SK-N-SH (cell line): ENCODE data around the gene LAMC2. TPM values are rescaled to one million over a fixed set of nuclear protein-coding genes. Genes with fewer than 3 reads are reported as not detected.

Experiments used
- CTCF ChIA-PET: fragments of 300-600, 350-600 bp; formaldehyde crosslinking; extraction: SDS; loops from one replicate; lab custom pipeline; 2021; lab: Yijun Ruan, JAX
- POLR2A ChIA-PET: fragments of 350-600 bp; sonication (Branson Sonifier 250); formaldehyde crosslinking; extraction: SDS; loops from one replicate; lab custom pipeline; 2020; ENCODE audit warnings: antibody characterized with exemption, inconsistent platforms; lab: Yijun Ruan, JAX
- DNase-seq: peaks from one replicate; pipeline ENCODE4 v3.0.0; 2012
- H2AFZ ChIP-seq: fragments of 200-600 bp; sonication (generic); 2 replicates; pipeline ENCODE4 v1.8.1; 2016; ENCODE audit warnings: antibody characterized with exemption, mild to moderate bottlenecking, low read depth
- H3F3A ChIP-seq: fragments of 200-600 bp; sonication (generic); replicated peaks from 2 replicates; pipeline ENCODE3; 2016; ENCODE audit warnings: antibody characterized with exemption, mild to moderate bottlenecking; ENCODE audit not compliant: insufficient read depth
- H3K27ac ChIP-seq, 2 experiments: fragments of 200-500 bp in 1 of 2; fragments of 200-600 bp in 1 of 2; sonication (Bioruptor generic) in 1 of 2; sonication (generic), shearing (Covaris generic) in 1 of 2; 2 replicates each; pipeline versions ENCODE4 v1.5.1 to v1.6.1; 2014 to 2016; ENCODE audit warnings: low read depth in 2 of 2, inconsistent platforms in 1 of 2, low read length in 1 of 2, mild to moderate bottlenecking in 1 of 2, mixed read lengths in 1 of 2
- H3K27me3 ChIP-seq: fragments of 200-600 bp; sonication (generic), shearing (Covaris generic); 2 replicates; pipeline ENCODE4 v1.6.1; 2016; ENCODE audit warnings: mixed run types; ENCODE audit not compliant: insufficient read depth
- H3K36me3 ChIP-seq, 2 experiments: fragments of 200-500 bp in 1 of 2; fragments of 200-600 bp in 1 of 2; sonication (Bioruptor generic) in 1 of 2; sonication (generic) in 1 of 2; replicated peaks in 1 of 2; 2 replicates each; pipeline versions ENCODE3 to v1.5.1; 2014 to 2016; ENCODE audit warnings: low read length in 1 of 2, mild to moderate bottlenecking in 1 of 2; ENCODE audit not compliant: insufficient read depth in 2 of 2, control insufficient read depth in 1 of 2
- H3K4me1 ChIP-seq, 2 experiments: fragments of 200-500 bp in 1 of 2; fragments of 200-600 bp in 1 of 2; sonication (Bioruptor generic) in 1 of 2; sonication (generic), shearing (Covaris generic) in 1 of 2; 2 replicates each; pipeline versions ENCODE4 v1.5.1 to v1.6.1; 2014 to 2016; ENCODE audit warnings: low read depth in 1 of 2, low read length in 1 of 2, mixed run types in 1 of 2; ENCODE audit not compliant: insufficient read depth in 2 of 2, control insufficient read depth in 1 of 2
- H3K4me2 ChIP-seq: fragments of 200-600 bp; sonication (generic), shearing (Covaris generic); 2 replicates; pipeline ENCODE4 v1.6.1; 2017; ENCODE audit warnings: mixed run types
- H3K4me3 ChIP-seq, 2 experiments: fragments of 200-500 bp in 1 of 2; fragments of 200-600 bp in 1 of 2; sonication (Bioruptor generic) in 1 of 2; sonication (generic), shearing (Covaris generic) in 1 of 2; 2 replicates each; pipeline versions ENCODE4 v1.5.1 to v1.8.1; 2014 to 2016; ENCODE audit warnings: low read depth in 2 of 2, inconsistent platforms in 1 of 2, low read length in 1 of 2, mild to moderate bottlenecking in 1 of 2, mixed read lengths in 1 of 2, moderate library complexity in 1 of 2
- H3K79me2 ChIP-seq: fragments of 200-600 bp; sonication (generic); 2 replicates; pipeline ENCODE4 v1.8.1; 2017; ENCODE audit warnings: mild to moderate bottlenecking; ENCODE audit not compliant: insufficient read depth
- H3K9ac ChIP-seq: fragments of 200-600 bp; sonication (generic); 2 replicates; pipeline ENCODE4 v1.6.1; 2017; ENCODE audit warnings: mixed run types
- H3K9me2 ChIP-seq: fragments of 200-600 bp; sonication (generic); 2 replicates; pipeline ENCODE4 v1.6.1; 2017; ENCODE audit warnings: mixed run types
- H3K9me3 ChIP-seq: fragments of 200-600 bp; sonication (generic); 2 replicates; pipeline ENCODE4 v1.6.1; 2017; ENCODE audit warnings: mixed run types, mild to moderate bottlenecking, moderate library complexity
- H4K20me1 ChIP-seq: fragments of 200-600 bp; sonication (generic); 2 replicates; pipeline ENCODE4 v1.6.1; 2017; ENCODE audit warnings: mild to moderate bottlenecking, mixed run types; ENCODE audit not compliant: insufficient read depth
- CHD2 ChIP-seq: fragments of 150-350 bp; IDR thresholded peaks from 2 replicates; pipeline ENCODE4 v1.6.1; 2018; ENCODE audit warnings: low read length; ENCODE audit not compliant: partially characterized antibody
- ELF1 ChIP-seq: IDR thresholded peaks from 2 replicates; pipeline ENCODE4 v1.4.0; 2012
- FOXJ3 ChIP-seq: sonication (generic); formaldehyde crosslinking; IDR thresholded peaks from 2 replicates; pipeline ENCODE4 v1.5.1; 2020; ENCODE audit warnings: mild to moderate bottlenecking, missing genetic modification reagents
- FOXM1 ChIP-seq: IDR thresholded peaks from 2 replicates; pipeline ENCODE4 v1.4.0; 2012; ENCODE audit warnings: low read depth, mild to moderate bottlenecking
- GATA2 ChIP-seq: sonication (generic); formaldehyde crosslinking; IDR thresholded peaks from 2 replicates; pipeline ENCODE4 v1.5.0; 2020; ENCODE audit warnings: mild to moderate bottlenecking, missing genetic modification reagents
- IRF3 ChIP-seq: fragments of 150-350 bp; IDR thresholded peaks from 2 replicates; pipeline ENCODE4 v1.6.1; 2016; ENCODE audit warnings: mild to moderate bottlenecking, low read depth, low read length
- MXI1 ChIP-seq: IDR thresholded peaks from 2 replicates; pipeline ENCODE4 v1.6.1; 2012; ENCODE audit warnings: mild to moderate bottlenecking, low read depth, low read length, improper control_type of control experiment
- NRF1 ChIP-seq: IDR thresholded peaks from 2 replicates; pipeline ENCODE4 v1.6.1; 2012; ENCODE audit warnings: low read depth, mild to moderate bottlenecking, low read length
- RAD21 ChIP-seq: IDR thresholded peaks from 2 replicates; pipeline ENCODE4 v1.6.1; 2012; ENCODE audit warnings: mild to moderate bottlenecking, low read length
- RCOR1 ChIP-seq: fragments of 150-350 bp; IDR thresholded peaks from 2 replicates; pipeline ENCODE4 v1.6.1; 2017; ENCODE audit warnings: antibody characterized with exemption, low read length
- SIN3A ChIP-seq: IDR thresholded peaks from 2 replicates; pipeline ENCODE4 v1.6.1; 2012; ENCODE audit warnings: low read depth, mild to moderate bottlenecking, low read length, moderate library complexity, borderline replicate concordance
- SMC3 ChIP-seq: IDR thresholded peaks from 2 replicates; pipeline ENCODE4 v1.6.1; 2012; ENCODE audit warnings: low read depth, low read length, improper control_type of control experiment
- TCF12 ChIP-seq: IDR thresholded peaks from 2 replicates; pipeline ENCODE4 v1.4.0; 2012
- YY1 ChIP-seq: IDR thresholded peaks from 2 replicates; pipeline ENCODE4 v1.4.0; 2012; ENCODE audit warnings: low read depth, mild to moderate bottlenecking
- WGBS: methylation state at CpG from one replicate; pipeline ENCODE4 v1.1.6; 2017; ENCODE audit warnings: low lambda C conversion rate; 5-methylcytosine and 5-hydroxymethylcytosine counted together
- polyA plus RNA-seq, 3 experiments: library from polyadenylated mRNA; depleted of rRNA; stranded (reverse); fragments of >200 nt; gene quantifications; 2 replicates each; pipeline ENCODE4 v1.2.3, GENCODE V29; 2012
- TF ChIP-seq, protein P1 (sequence below): fragments of 200-600 bp; sonication (generic); IDR thresholded peaks from 2 replicates; pipeline ENCODE4 v1.6.1; 2017; ENCODE audit warnings: antibody characterized with exemption, mild to moderate bottlenecking, moderate library complexity
- TF ChIP-seq, protein P2 (sequence below): IDR thresholded peaks from 2 replicates; pipeline ENCODE4 v1.6.1; 2012; ENCODE audit warnings: mild to moderate bottlenecking, low read depth, low read length, moderate library complexity
- TF ChIP-seq, protein P3 (sequence below): IDR thresholded peaks from 2 replicates; pipeline ENCODE4; 2012
- TF ChIP-seq, protein P4 (sequence below): IDR thresholded peaks from 2 replicates; pipeline ENCODE4 v1.4.0; 2012; ENCODE audit warnings: low read depth, borderline replicate concordance

The LAMC2 gene
- polyA plus RNA-seq, 1 of the 3 experiments (the other 2 are of a cell fraction) = 0.15 TPM

DNA sequence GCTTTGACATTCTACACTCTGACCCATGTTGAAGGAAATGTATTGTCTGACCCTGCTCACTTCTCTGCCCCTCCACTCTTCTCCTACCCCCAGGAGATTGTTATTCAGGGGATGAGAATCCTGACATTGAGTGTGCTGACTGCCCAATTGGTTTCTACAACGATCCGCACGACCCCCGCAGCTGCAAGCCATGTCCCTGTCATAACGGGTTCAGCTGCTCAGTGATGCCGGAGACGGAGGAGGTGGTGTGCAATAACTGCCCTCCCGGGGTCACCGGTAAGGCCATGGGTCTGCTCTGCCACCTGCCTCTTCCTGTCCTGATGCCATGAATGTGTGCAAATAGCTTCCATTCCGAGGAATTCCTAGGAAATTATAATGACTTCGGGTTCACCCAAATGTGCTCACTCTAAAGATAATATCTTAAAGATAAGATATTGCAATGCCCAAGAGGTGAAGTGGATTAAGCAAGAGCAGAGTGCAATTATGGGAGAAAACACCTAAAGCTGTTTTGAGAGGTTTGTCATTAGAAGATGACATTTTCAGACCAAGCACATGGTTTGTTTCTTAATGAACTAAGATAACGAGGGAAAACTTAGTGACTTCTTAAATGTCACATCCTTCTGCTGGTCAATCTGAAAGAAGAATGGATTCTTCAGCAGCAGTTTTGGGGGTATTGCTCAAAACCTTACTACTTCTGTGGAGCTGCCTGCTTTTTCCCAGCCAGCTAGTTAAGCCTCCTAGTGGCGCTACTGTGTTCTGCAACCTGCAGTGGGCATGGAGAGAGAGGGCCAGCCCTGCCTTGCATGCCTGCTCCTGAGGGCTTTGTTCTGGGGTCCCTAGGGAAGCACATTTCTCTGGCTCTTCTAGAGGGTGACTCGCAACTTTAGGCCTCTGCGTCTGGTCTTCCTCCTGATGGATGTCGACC lies 41.6 kb downstream of the LAMC2 start:
- no peaks in the 10 kb centered on the region for H3K9me2 ChIP-seq
- no peaks in the 10 kb centered on the region for H3K9me3 ChIP-seq
- H3K79me2 ChIP-seq = no peaks in the 10 kb centered on the region
- peaks cover 0 to 2% of the 10 kb centered on the region in 2 experiments; a peak in 1 of 4 replicates for H3K4me1 ChIP-seq
- H4K20me1 ChIP-seq = no peaks in the 10 kb centered on the region
- 81% methylated on average over 13 of the region's 16 CpGs for WGBS
- H3K27me3 ChIP-seq = no peaks in the 10 kb centered on the region
- H2AFZ ChIP-seq = no peak overlapping the region
- no peak for TF ChIP-seq SIN3A
- TF ChIP-seq YY1 = no peak
- TF ChIP-seq, protein P1, sequence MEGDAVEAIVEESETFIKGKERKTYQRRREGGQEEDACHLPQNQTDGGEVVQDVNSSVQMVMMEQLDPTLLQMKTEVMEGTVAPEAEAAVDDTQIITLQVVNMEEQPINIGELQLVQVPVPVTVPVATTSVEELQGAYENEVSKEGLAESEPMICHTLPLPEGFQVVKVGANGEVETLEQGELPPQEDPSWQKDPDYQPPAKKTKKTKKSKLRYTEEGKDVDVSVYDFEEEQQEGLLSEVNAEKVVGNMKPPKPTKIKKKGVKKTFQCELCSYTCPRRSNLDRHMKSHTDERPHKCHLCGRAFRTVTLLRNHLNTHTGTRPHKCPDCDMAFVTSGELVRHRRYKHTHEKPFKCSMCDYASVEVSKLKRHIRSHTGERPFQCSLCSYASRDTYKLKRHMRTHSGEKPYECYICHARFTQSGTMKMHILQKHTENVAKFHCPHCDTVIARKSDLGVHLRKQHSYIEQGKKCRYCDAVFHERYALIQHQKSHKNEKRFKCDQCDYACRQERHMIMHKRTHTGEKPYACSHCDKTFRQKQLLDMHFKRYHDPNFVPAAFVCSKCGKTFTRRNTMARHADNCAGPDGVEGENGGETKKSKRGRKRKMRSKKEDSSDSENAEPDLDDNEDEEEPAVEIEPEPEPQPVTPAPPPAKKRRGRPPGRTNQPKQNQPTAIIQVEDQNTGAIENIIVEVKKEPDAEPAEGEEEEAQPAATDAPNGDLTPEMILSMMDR = peak; percentile 79
- TF ChIP-seq RCOR1 = no peak
- no peak for TF ChIP-seq ELF1
- TF ChIP-seq, protein P2, sequence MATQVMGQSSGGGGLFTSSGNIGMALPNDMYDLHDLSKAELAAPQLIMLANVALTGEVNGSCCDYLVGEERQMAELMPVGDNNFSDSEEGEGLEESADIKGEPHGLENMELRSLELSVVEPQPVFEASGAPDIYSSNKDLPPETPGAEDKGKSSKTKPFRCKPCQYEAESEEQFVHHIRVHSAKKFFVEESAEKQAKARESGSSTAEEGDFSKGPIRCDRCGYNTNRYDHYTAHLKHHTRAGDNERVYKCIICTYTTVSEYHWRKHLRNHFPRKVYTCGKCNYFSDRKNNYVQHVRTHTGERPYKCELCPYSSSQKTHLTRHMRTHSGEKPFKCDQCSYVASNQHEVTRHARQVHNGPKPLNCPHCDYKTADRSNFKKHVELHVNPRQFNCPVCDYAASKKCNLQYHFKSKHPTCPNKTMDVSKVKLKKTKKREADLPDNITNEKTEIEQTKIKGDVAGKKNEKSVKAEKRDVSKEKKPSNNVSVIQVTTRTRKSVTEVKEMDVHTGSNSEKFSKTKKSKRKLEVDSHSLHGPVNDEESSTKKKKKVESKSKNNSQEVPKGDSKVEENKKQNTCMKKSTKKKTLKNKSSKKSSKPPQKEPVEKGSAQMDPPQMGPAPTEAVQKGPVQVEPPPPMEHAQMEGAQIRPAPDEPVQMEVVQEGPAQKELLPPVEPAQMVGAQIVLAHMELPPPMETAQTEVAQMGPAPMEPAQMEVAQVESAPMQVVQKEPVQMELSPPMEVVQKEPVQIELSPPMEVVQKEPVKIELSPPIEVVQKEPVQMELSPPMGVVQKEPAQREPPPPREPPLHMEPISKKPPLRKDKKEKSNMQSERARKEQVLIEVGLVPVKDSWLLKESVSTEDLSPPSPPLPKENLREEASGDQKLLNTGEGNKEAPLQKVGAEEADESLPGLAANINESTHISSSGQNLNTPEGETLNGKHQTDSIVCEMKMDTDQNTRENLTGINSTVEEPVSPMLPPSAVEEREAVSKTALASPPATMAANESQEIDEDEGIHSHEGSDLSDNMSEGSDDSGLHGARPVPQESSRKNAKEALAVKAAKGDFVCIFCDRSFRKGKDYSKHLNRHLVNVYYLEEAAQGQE = no peak
- TF ChIP-seq, protein P3, sequence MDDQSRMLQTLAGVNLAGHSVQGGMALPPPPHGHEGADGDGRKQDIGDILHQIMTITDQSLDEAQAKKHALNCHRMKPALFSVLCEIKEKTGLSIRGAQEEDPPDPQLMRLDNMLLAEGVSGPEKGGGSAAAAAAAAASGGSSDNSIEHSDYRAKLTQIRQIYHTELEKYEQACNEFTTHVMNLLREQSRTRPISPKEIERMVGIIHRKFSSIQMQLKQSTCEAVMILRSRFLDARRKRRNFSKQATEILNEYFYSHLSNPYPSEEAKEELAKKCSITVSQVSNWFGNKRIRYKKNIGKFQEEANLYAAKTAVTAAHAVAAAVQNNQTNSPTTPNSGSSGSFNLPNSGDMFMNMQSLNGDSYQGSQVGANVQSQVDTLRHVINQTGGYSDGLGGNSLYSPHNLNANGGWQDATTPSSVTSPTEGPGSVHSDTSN = no peak
- TF ChIP-seq NRF1 = no peak
- no peak for TF ChIP-seq TCF12
- no peak for TF ChIP-seq MXI1
- no peak for TF ChIP-seq CHD2
- no peak for TF ChIP-seq IRF3
- TF ChIP-seq, protein P4, sequence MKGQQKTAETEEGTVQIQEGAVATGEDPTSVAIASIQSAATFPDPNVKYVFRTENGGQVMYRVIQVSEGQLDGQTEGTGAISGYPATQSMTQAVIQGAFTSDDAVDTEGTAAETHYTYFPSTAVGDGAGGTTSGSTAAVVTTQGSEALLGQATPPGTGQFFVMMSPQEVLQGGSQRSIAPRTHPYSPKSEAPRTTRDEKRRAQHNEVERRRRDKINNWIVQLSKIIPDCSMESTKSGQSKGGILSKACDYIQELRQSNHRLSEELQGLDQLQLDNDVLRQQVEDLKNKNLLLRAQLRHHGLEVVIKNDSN = no peak
- TF ChIP-seq SMC3 = peak; percentile 87
- no peak for TF ChIP-seq GATA2 (CRISPR knock-in tag)
- TF ChIP-seq RAD21 = peak; percentile 73
- TF ChIP-seq FOXJ3 (CRISPR knock-in tag) = no peak
- TF ChIP-seq FOXM1 = no peak
- POLR2A ChIA-PET = no interaction called here
- no peak overlapping the region for H3K4me3 ChIP-seq
- H3K9ac ChIP-seq = no peak overlapping the region
- H3K36me3 ChIP-seq = no peaks in the 10 kb centered on the region
- H3F3A ChIP-seq = no peaks in the 10 kb centered on the region
- no peak overlapping the region for H3K27ac ChIP-seq
- H3K4me2 ChIP-seq = no peak overlapping the region
- peak; percentile 66 for DNase-seq
- CTCF ChIA-PET = interaction anchor here (0.6 to 6.2 kb wide), 30 partner anchors 10 to 743 kb away, joined by 3 to 59 read pairs (median 3); no protein-coding TSS in a partner anchor
